ENCODE results near the gene LRRN3.

Gene LRRN3

DNA sequence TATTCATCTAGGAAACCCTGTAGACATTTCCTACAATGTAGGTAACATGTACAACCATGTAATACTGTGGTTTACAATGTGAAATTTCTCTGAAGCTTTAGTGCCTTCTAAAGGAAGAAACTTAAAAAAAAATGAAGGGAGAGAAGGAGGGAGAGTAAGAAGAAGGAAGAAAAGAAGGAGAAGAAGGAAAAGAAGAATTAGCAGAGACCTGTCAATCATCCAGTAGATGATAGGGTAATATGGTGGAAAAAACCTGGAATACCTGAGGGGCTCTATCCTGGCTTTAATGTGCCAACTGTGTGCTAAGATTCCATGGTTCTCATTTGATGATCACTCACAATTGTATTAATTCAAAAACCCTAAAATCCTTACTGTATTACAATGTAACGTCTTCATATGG lies 2.6 kb upstream of the LRRN3 start:
- Mint-ChIP-seq H3K4me1 (peaks cover 80% of the 10 kb centered on the region), H3K36me3 (ENCODE audit: low read depth) (peaks cover 28% of the 10 kb centered on the region), H3K27ac (peak overlapping the region; percentile 78), H3K9me3 (peaks cover 5% of the 10 kb centered on the region), H3K27me3 (no peaks in the 10 kb centered on the region), H3K4me3 (no peak overlapping the region)
- ATAC-seq: no peak
- no peak for DNase-seq

DNA sequence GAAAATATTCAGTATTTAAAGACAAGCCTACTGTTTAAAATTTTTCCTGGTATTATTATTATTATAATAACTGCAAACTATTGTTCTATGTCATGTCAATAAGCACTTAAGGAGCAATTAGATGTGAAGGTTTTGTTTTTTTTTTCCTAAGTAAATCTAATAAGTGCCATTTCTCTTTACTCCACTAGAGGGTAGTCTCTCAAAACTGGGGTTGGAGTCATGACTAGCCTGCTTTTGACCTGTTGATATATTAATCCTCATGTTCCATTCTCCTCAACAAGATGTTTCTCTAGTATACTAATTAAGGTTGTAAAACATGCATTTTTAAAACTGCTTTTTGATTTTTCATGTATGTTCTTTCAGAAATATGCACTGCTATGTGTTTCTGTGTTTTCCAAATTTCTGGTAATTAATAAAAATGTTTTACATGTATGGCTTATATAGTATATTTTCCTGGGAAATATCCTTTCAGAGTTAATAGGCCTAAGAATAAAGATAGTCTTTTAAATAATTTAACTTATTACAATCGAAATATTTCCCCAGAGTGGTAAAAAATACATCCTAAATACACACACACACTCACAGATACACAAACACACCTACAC lies 1.0 kb upstream of the LRRN3 start:
- Mint-ChIP-seq H3K4me1 (peaks cover 78% of the 10 kb centered on the region), H3K36me3 (ENCODE audit: low read depth) (peaks cover 43% of the 10 kb centered on the region), H3K27ac (peak overlapping the region; percentile 89), H3K9me3 (peaks cover 5% of the 10 kb centered on the region), H3K27me3 (no peaks in the 10 kb centered on the region), H3K4me3 (peak overlapping the region; percentile 91)
- DNase-seq (no peak), ATAC-seq (no peak)

DNA sequence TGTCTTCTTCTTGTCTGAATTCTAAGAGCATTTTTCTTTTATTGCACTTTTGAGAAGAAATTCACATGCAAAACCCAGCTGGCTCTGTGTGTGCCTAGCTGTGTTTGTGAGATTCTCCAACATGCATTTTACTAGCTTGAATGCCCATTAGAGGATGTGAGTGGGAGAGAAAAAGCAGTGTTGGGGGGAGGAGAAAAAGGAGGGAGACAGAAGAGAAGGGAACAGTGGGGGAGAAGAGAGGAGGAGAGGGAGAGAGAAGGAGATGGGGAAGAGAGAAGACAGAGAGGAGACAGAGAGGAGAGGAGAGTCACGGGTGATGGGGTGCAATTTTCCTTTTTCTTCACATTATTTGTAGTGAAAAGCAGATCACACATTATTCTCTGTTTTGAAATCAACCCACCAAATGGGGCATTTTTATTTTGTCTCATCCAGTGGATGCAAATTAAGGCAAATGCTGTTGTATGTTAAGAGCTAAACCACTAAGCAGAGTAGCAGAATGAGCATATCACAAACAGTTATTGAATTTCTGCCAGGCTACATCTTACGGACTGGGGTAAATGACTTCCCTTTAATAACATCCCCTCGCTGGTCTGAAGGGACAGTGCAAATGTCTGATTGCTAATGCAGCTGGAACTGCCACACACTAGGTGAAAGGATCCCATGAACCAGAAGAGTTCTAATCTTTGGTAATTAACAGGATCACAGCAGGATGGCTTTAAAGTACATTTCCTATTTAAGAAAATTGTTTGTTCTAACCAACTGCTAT lies 849 bp downstream of the LRRN3 start:
- no peak for ATAC-seq
- peaks cover 51% of the 10 kb centered on the region for H3K36me3 Mint-ChIP-seq (ENCODE audit: low read depth)
- peak overlapping the region; percentile 89 for H3K27ac Mint-ChIP-seq
- peaks cover 77% of the 10 kb centered on the region for H3K4me1 Mint-ChIP-seq
- H3K27me3 Mint-ChIP-seq: no peaks in the 10 kb centered on the region
- no peak for DNase-seq
- H3K4me3 Mint-ChIP-seq: peak overlapping the region; percentile 91
- no peaks in the 10 kb centered on the region for H3K9me3 Mint-ChIP-seq

DNA sequence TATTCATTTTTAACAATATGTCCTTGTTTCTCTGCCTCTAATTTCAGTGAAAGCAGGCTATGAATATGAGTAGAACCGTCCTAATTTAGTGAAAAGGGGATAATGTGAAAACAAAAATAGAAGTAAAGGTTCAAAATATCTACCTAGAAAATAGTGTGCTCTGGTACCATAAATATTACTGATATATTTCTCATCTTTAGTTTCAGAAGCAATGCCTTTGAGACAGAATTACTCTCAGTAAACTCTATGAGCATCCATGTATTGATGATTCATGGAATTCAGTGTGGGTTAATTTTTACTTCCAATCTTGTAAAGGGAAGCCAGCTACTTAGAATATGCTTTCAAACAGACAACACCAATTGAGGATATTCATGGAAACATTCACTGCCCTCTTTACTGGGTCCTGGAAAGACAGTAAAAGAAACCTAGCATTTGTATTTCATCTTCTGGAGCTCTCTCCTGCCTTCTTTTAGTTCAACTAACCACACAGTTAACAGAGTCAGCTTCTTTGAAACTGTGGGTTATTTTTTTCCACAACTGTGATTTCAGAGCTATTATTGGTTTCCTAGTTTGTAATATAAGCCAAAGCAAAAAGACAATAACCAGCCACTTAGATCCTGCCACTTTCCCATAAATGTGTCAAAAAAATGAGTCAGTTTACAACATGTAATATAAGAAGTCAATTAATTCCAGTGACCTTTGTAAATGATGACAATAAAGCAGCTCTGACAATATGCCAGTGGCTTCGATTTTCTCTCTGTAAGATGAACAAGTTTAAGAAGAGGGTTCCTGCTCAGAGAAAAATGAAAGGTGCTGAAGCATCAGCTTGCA lies 1.7 kb downstream of the LRRN3 start:
- ATAC-seq (peak; percentile 65), DNase-seq (no peak)
- Mint-ChIP-seq H3K36me3 (ENCODE audit: low read depth) (peaks cover 56% of the 10 kb centered on the region), H3K9me3 (no peaks in the 10 kb centered on the region), H3K27me3 (no peaks in the 10 kb centered on the region), H3K4me1 (peaks cover 77% of the 10 kb centered on the region), H3K27ac (peak overlapping the region; percentile 89), H3K4me3 (peak overlapping the region; percentile 91)

DNA sequence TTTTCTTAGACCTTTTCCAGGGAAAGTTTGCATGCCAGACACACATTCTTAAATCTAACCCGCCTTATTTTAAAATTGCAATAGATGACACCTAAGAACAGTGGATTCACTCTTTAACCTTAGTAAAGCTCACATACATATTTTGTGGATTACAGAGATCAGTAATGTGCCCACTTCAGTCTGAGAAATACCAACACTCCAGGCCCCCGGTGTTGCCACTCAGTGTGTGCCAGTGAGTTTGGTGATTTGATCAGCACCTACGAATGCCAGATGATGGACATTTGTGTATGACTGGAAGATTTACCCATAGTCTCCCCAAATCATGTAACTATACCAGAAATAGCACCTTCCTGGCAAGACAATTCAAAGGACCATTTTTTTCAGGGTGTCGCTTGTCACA lies 2.6 kb downstream of the LRRN3 start:
- ATAC-seq (no peak), DNase-seq (no peak)
- H3K9me3 Mint-ChIP-seq: no peaks in the 10 kb centered on the region
- peak overlapping the region; percentile 91 for H3K4me3 Mint-ChIP-seq
- H3K27me3 Mint-ChIP-seq: no peaks in the 10 kb centered on the region
- H3K27ac Mint-ChIP-seq: peak overlapping the region; percentile 89
- peaks cover 63% of the 10 kb centered on the region for H3K36me3 Mint-ChIP-seq (ENCODE audit: low read depth)
- H3K4me1 Mint-ChIP-seq: peaks cover 77% of the 10 kb centered on the region

DNA sequence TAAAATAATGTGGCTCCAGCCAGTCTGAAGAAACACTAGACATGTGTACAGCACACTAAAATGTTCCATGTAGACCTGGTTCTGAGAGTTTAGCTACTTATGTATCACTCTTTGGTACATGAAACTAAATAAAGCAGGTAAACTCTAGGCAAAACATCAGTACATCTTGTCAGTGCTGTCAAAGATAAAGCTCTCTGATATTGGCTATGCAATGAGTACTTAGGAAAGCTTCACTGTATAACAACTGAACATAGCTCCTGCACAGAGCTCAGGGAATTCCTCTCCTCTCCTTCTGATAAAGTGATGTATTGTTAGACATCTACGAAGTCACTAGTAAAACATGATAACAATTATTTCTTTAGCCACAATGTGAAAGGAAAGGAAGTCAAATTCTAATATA lies 3.5 kb downstream of the LRRN3 start:
- Mint-ChIP-seq H3K27ac (peak overlapping the region; percentile 89), H3K9me3 (no peaks in the 10 kb centered on the region), H3K36me3 (ENCODE audit: low read depth) (peaks cover 69% of the 10 kb centered on the region), H3K4me3 (peak overlapping the region; percentile 91), H3K27me3 (no peaks in the 10 kb centered on the region), H3K4me1 (peaks cover 79% of the 10 kb centered on the region)
- no peak for DNase-seq
- ATAC-seq: peak; percentile 30

DNA sequence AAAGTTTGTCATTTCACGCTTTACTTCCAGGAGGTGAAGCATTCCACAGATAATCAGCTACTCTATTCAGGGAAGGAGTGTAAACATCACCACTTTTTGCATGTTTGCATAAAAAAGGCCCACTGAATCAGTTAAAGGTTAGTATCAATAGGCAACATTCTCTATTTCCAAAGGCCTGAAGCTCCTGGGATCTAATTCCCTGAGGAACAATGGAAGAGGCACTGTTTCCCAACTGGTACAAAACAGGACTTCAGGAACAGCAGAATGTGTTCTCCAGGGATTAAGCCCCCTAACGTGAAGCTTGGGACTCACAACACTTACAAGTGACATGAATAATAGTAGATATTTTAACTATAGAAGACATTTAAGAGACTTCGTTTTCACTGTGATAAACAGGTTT lies 6.1 kb downstream of the LRRN3 start:
- H3K4me3 Mint-ChIP-seq: peak overlapping the region; percentile 91
- peak overlapping the region; percentile 89 for H3K27ac Mint-ChIP-seq
- ATAC-seq: no peak
- H3K27me3 Mint-ChIP-seq: no peaks in the 10 kb centered on the region
- H3K9me3 Mint-ChIP-seq: no peaks in the 10 kb centered on the region
- peaks cover 90% of the 10 kb centered on the region for H3K4me1 Mint-ChIP-seq
- DNase-seq: no peak
- peaks cover 81% of the 10 kb centered on the region for H3K36me3 Mint-ChIP-seq (ENCODE audit: low read depth)

DNA sequence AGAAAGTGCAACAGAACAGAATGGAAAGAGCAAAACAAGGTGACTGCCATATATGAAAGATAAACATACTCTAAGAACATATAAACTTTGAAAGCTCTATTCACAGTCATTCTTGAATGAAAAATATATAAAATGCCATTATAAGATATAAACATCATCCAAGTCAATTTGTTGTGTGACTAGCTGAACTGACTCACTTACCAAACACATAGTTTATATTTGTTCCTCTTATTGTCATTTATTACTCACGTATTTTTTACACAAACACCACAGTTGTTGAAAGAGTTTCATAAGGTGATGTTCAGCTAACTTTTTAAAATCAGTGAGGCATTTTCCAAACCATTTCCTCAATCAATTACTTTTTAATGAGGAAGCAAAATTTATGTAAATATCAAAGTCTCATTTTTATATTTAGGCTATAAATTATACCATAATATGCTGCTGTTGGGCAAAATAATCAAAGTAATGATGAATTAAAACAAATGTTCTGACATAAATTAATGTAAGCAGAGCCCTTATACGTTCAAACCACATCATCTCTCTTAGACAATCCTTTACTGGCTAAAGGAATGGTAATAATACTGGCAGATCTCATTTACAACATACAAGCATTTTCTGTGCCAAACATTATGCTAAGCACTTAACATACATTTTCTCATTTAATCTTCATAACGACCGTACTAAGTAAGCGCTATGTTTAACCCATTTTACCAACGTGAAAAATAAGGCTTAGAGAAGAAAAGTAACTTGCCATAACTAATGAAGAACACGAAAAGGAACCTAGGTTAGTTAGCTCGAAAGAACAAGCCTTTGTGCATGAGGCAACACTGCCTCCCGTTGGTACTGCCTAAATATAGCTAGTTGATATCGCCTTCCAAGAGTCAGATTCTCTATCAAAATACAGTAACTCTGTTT lies 7.3 kb downstream of the LRRN3 start:
- Mint-ChIP-seq H3K9me3 (no peaks in the 10 kb centered on the region), H3K36me3 (ENCODE audit: low read depth) (peaks cover 77% of the 10 kb centered on the region), H3K27me3 (no peaks in the 10 kb centered on the region), H3K27ac (peak overlapping the region; percentile 69), H3K4me1 (peaks cover 89% of the 10 kb centered on the region), H3K4me3 (peak overlapping the region; percentile 91)
- ATAC-seq (peak; percentile 69), DNase-seq (peak; percentile 55)

DNA sequence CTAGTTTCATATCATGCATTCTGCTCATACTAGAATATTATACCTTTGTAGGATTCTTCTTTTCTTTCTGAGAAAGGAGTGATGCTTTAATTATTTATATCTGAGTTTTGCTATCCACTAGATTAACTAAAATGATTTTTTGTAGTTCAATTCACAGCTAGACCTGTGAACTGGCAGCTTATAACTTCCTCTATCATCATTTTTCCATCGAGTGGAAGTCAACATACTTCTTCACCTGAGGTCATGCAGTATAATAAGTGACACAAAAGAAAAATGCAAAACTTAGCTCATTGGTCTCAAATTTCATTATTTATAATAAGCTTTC lies 8.0 kb downstream of the LRRN3 start:
- Mint-ChIP-seq H3K27me3 (no peaks in the 10 kb centered on the region), H3K27ac (no peak overlapping the region), H3K4me1 (peaks cover 91% of the 10 kb centered on the region), H3K9me3 (no peaks in the 10 kb centered on the region), H3K36me3 (ENCODE audit: low read depth) (peaks cover 78% of the 10 kb centered on the region), H3K4me3 (peak overlapping the region; percentile 91)
- ATAC-seq: no peak
- no peak for DNase-seq

DNA sequence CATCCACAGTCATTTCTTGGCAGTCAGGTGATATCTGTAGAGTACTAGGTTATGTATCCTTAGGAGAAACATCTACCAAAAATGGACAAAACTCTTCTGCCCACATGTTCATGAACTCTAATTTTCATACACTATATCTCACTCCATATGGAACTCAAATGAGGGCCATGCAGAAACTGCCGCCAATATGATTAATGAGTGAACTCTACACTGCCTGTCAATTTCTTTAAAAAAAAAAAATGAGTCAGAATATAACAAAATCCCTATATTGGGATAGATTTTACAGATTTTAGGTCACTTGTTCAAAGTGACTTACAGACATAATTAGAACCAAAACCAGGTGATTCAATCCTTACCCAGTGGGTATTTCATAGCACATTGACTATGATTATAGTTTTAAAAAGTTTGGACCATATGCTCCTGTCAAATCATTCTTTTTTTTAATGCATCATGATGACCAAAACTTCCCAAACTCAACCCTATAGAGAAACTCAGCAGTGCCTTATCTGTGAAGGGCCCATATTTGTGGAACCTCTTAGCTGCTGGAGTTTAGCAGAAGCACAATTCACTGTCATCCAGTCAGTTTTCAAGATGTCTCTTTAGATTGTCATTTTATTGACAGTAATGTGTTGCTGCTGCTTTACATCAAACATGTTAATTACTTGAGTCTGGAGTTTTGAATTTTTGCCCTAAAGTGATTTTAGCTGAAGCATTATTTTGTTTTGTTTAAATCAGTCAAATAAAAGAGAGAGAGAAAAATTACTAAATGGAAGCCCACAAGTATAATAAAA lies 11.1 kb downstream of the LRRN3 start:
- peak; percentile 25 for ATAC-seq
- peak overlapping the region; percentile 76 for H3K27ac Mint-ChIP-seq

DNA sequence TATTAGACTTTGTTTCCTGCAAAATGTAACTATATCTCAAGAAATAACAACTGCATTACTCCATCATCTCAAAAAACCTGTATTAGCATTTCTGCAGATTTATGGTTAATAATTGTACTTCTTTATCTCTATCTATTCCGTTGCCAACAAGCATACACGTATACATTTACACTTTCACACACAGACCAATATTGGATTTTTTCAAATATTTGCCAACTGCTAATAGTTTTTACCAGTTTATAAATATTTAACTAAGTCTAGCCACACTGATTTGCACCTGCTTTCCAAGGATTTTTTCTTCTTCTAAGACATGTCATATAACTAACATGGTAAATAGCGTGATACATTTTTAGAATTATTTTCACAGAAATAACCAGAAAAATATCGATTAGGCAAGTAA lies 12.2 kb downstream of the LRRN3 start:
- DNase-seq (no peak), ATAC-seq (no peak)
- Mint-ChIP-seq H3K4me3 (no peak overlapping the region), H3K4me1 (peaks cover 86% of the 10 kb centered on the region), H3K9me3 (no peaks in the 10 kb centered on the region), H3K27ac (peak overlapping the region; percentile 82), H3K36me3 (ENCODE audit: low read depth) (peaks cover 70% of the 10 kb centered on the region), H3K27me3 (no peaks in the 10 kb centered on the region)

More for the DNA sequence above, 11.1 kb downstream of the LRRN3 start:
- Mint-ChIP-seq H3K4me1 (peaks cover 87% of the 10 kb centered on the region), H3K27me3 (no peaks in the 10 kb centered on the region), H3K9me3 (no peaks in the 10 kb centered on the region), H3K36me3 (ENCODE audit: low read depth) (peaks cover 70% of the 10 kb centered on the region), H3K4me3 (no peak overlapping the region)
- DNase-seq: no peak

DNA sequence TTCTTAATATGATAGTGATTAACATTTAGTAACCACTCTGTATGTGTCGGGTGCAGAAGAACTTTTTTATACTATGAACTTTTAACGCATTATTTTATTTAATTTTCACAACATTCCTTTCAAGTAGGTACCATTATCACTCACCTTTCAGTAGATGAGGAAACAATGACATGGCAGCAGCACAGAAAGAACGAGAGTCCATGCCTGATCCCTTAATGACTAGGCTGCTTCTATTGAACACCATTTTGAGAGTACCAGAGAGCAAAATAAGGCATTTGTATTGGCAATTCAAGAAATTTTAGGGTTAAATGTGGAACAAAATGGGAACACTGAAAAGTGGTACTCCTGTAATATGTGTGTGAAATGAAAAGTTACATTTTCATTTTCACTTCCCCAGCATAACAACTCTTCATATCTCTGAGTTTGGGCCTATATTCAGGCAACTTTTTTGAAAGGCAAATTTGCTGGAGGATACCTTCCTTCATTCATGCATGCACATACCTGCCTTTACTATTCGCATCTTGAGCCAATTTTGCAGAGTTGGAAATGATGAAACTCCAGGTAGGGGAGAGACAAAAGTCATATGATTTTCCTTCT lies 12.8 kb downstream of the LRRN3 start:
- Mint-ChIP-seq H3K36me3 (ENCODE audit: low read depth) (peaks cover 68% of the 10 kb centered on the region), H3K4me3 (peak overlapping the region; percentile 41), H3K27ac (peak overlapping the region; percentile 82), H3K9me3 (no peaks in the 10 kb centered on the region), H3K27me3 (no peaks in the 10 kb centered on the region), H3K4me1 (peaks cover 84% of the 10 kb centered on the region)
- DNase-seq (no peak), ATAC-seq (no peak)

DNA sequence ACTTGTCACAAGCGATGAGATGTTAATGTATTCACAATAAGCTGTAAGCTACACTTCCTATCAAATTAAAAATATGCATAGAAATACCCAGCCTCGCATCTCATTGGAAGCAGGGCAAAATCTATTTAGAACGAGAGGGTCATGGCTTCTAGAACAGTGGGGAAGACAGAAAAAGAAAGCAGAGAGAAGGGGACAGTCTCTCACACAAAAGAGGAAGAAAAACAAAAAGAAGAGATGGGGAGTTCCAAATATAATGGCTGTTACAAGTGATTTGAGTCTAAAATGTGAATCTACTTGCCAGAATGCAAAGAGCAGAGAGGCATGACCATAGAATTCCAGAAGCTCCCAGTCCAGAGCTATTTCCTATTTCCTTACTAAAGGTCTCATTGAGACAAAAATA lies 13.8 kb downstream of the LRRN3 start:
- Mint-ChIP-seq H3K36me3 (ENCODE audit: low read depth) (peaks cover 73% of the 10 kb centered on the region), H3K27ac (peak overlapping the region; percentile 82), H3K9me3 (no peaks in the 10 kb centered on the region), H3K27me3 (no peaks in the 10 kb centered on the region), H3K4me1 (peaks cover 84% of the 10 kb centered on the region), H3K4me3 (no peak overlapping the region)
- no peak for ATAC-seq
- DNase-seq: no peak

All from activated naive CD8-positive, alpha-beta T cell treated with anti-CD3 and anti-CD28 coated beads, Interleukin-2, amount 50 U/mL, for 24 hours (primary cell).